HCT116 (cell line): ENCODE measurements around the gene SLITRK2. TPM values are rescaled to one million over a fixed set of nuclear protein-coding genes. Genes with fewer than 3 reads are reported as not detected.

ENCODE experiments used
- ATAC-seq: fragments of 200-7000 bp; cut with Tn5 transposase; 2 replicates; pipeline ENCODE4 v1.9.1; 2020; ENCODE audit warnings: mild to moderate bottlenecking, moderate library complexity
- BruUV-seq: library from RNA; stranded (reverse); fragments of 400-500 nt; replicated peaks from 2 replicates; lab custom pipeline; 2021; lab: Mats Ljungman, UMichigan
- CTCF ChIA-PET: fragments of 300-600 bp; sonication (Branson Sonifier 250); formaldehyde crosslinking; loops from one replicate; lab custom pipeline; 2021; ENCODE audit warnings: antibody characterized with exemption; lab: Charles Lee
- POLR2A ChIA-PET: fragments of 300-600, 350-600 bp; sonication (Branson Sonifier 250); formaldehyde crosslinking; loops from one replicate; lab custom pipeline; 2021; ENCODE audit warnings: antibody characterized with exemption; lab: Charles Lee
- RAD21 ChIA-PET, 2 experiments: fragments of 300-600 bp; sonication (Branson Sonifier 250); formaldehyde crosslinking; loops; one replicate each; lab custom pipeline; 2023; ENCODE audit warnings: low total read pairs in 2 of 2; ENCODE audit not compliant: uncharacterized antibody in 2 of 2, unreplicated experiment in 2 of 2, low non-redundant PET in 1 of 2; lab: Charles Lee
- DNase-seq: peaks from one replicate; pipeline ENCODE4 v3.0.0-alpha.2; 2010; ENCODE audit warnings: low read depth, low spot score
- H2AFZ ChIP-seq: fragments of 200-600 bp; shearing (Covaris generic), sonication (generic); 2 replicates; pipeline ENCODE4 v1.6.1; 2017; ENCODE audit warnings: low read depth, mixed run types, mixed read lengths, antibody characterized with exemption, low read length; ENCODE audit not compliant: poor library complexity, severe bottlenecking
- H3K27ac ChIP-seq: 2 replicates; pipeline ENCODE4 v1.5.1; 2012; ENCODE audit warnings: low read depth, low read length
- H3K27me3 ChIP-seq: fragments of 200-600 bp; sonication (generic); 2 replicates; pipeline ENCODE4 v1.6.1; 2016; ENCODE audit warnings: mixed run types, low read length, mixed read lengths; ENCODE audit not compliant: insufficient read depth
- H3K36me3 ChIP-seq, 2 experiments: fragments of 200-500 bp in 1 of 2; fragments of 200-600 bp in 1 of 2; sonication (Bioruptor generic) in 1 of 2; sonication (generic) in 1 of 2; 2 replicates each; pipeline versions ENCODE4 v1.5.1 to v1.6.1; 2014 to 2016; ENCODE audit warnings: low read length in 2 of 2, inconsistent platforms in 1 of 2, mixed read lengths in 1 of 2, mixed run types in 1 of 2; ENCODE audit not compliant: insufficient read depth in 2 of 2, control insufficient read depth in 1 of 2
- H3K4me1 ChIP-seq, 2 experiments: fragments of 200-600 bp in 1 of 2; sonication (generic) in 1 of 2; 2 replicates each; pipeline versions ENCODE4 v1.5.1 to v1.6.1; 2012 to 2017; ENCODE audit warnings: low read length in 2 of 2, inconsistent platforms in 1 of 2, mild to moderate bottlenecking in 1 of 2, mixed read lengths in 1 of 2, mixed run types in 1 of 2, moderate library complexity in 1 of 2; ENCODE audit not compliant: insufficient read depth in 2 of 2, control insufficient read depth in 1 of 2
- H3K4me2 ChIP-seq: fragments of 200-600 bp; sonication (generic); 2 replicates; pipeline ENCODE4 v1.6.1; 2017; ENCODE audit warnings: mixed run types, low read length, mixed read lengths
- H3K4me3 ChIP-seq, 2 experiments: fragments of 200-600 bp in 1 of 2; sonication (generic) in 1 of 2; replicated peaks in 1 of 2; 2 replicates each; pipeline ENCODE4 v1.5.1; 2011 to 2016; ENCODE audit warnings: low read length in 2 of 2, control low read depth in 1 of 2, low read depth in 1 of 2, mild to moderate bottlenecking in 1 of 2, mixed read lengths in 1 of 2, mixed run types in 1 of 2
- H3K79me2 ChIP-seq: fragments of 200-600 bp; sonication (generic); 2 replicates; pipeline ENCODE4 v1.6.1; 2017; ENCODE audit warnings: mild to moderate bottlenecking, mixed run types, low read length, moderate library complexity, mixed read lengths; ENCODE audit not compliant: insufficient read depth
- H3K9ac ChIP-seq: fragments of 200-600 bp; sonication (generic); 2 replicates; pipeline ENCODE4 v1.6.1; 2016; ENCODE audit warnings: low read length, mixed read lengths
- H3K9me2 ChIP-seq: fragments of 200-600 bp; sonication (generic), shearing (Covaris generic); 2 replicates; pipeline ENCODE4 v1.6.1; 2017; ENCODE audit warnings: mixed run types, mild to moderate bottlenecking, moderate library complexity; ENCODE audit not compliant: insufficient read depth
- H3K9me3 ChIP-seq, 2 experiments: fragments of 200-500 bp in 1 of 2; fragments of 200-600 bp in 1 of 2; sonication (Bioruptor generic) in 1 of 2; sonication (generic) in 1 of 2; 2 replicates each; pipeline ENCODE4 v1.6.1; 2014 to 2017; ENCODE audit warnings: low read length in 2 of 2, mixed read lengths in 2 of 2, inconsistent platforms in 1 of 2, low read depth in 1 of 2, mild to moderate bottlenecking in 1 of 2, mixed run types in 1 of 2, moderate library complexity in 1 of 2; ENCODE audit not compliant: control insufficient read depth in 1 of 2, insufficient read depth in 1 of 2
- H4K20me1 ChIP-seq: fragments of 200-600 bp; sonication (generic), shearing (Covaris generic); 2 replicates; pipeline ENCODE4 v1.6.1; 2017; ENCODE audit warnings: mixed run types, mild to moderate bottlenecking, moderate library complexity; ENCODE audit not compliant: insufficient read depth
- ATF3 ChIP-seq: IDR thresholded peaks from 2 replicates; pipeline ENCODE4 v1.6.1; 2012
- EGR1 ChIP-seq: IDR thresholded peaks from 2 replicates; pipeline ENCODE4 v1.6.1; 2012; ENCODE audit warnings: low read depth
- ELF1 ChIP-seq: IDR thresholded peaks from 2 replicates; pipeline ENCODE4 v1.6.1; 2012; ENCODE audit warnings: low read depth, borderline replicate concordance
- EZH2 ChIP-seq: fragments of 200-600 bp; sonication (generic); IDR thresholded peaks from 2 replicates; pipeline ENCODE4 v1.6.1; 2017; ENCODE audit warnings: antibody characterized with exemption, mixed run types
- EZH2phosphoT487 ChIP-seq: fragments of 200-600 bp; IDR thresholded peaks from 2 replicates; pipeline ENCODE4 v1.6.1; 2018; ENCODE audit warnings: antibody characterized with exemption, borderline replicate concordance
- JUND ChIP-seq: IDR thresholded peaks from 2 replicates; pipeline ENCODE4 v1.6.1; 2012
- POLR2A ChIP-seq: IDR thresholded peaks from 2 replicates; pipeline ENCODE4 v1.7.0; 2011; ENCODE audit warnings: borderline replicate concordance; ENCODE audit not compliant: insufficient read depth, insufficient read length; ENCODE audit errors: extremely low read depth
- POLR2AphosphoS5 ChIP-seq: IDR thresholded peaks from 2 replicates; pipeline ENCODE4 v1.6.1; 2011; ENCODE audit warnings: mild to moderate bottlenecking, low read depth, low read length, moderate library complexity
- RAD21 ChIP-seq: IDR thresholded peaks from 2 replicates; pipeline ENCODE4 v1.6.1; 2012; ENCODE audit warnings: low read depth, mild to moderate bottlenecking
- SP1 ChIP-seq: IDR thresholded peaks from 2 replicates; pipeline ENCODE4 v1.6.1; 2012; ENCODE audit warnings: low read depth
- SRF ChIP-seq: IDR thresholded peaks from 2 replicates; pipeline ENCODE4 v1.6.1; 2012; ENCODE audit warnings: low read depth
- TCF7L2 ChIP-seq: IDR thresholded peaks from 2 replicates; pipeline ENCODE4 v1.7.0; 2011; ENCODE audit warnings: borderline replicate concordance, inconsistent platforms; ENCODE audit not compliant: insufficient read depth, insufficient read length; ENCODE audit errors: extremely low read depth
- ZFX ChIP-seq: fragments of 450-650 bp; IDR thresholded peaks from 2 replicates; pipeline ENCODE4 v1.6.1; 2017
- intact Hi-C: fragments of 100-400 bp; cut with micrococcal nuclease; formaldehyde crosslinking; loops from 2 replicates; pipeline ENCODE4 v1.10.0; 2022
- total RNA-seq: library from RNA; stranded (reverse); gene quantifications from one replicate; pipeline ENCODE4 v1.2.1, GENCODE V29; 2021; ENCODE audit not compliant: unreplicated experiment
- TF ChIP-seq, protein P1 (sequence below): IDR thresholded peaks from 2 replicates; pipeline ENCODE4 v1.6.1; 2011; ENCODE audit warnings: mild to moderate bottlenecking, low read length, moderate library complexity; ENCODE audit not compliant: insufficient replicate concordance; ENCODE audit errors: extremely low read depth
- TF ChIP-seq, protein P2 (sequence below): IDR thresholded peaks from 2 replicates; pipeline ENCODE4 v1.6.1; 2012
- TF ChIP-seq, protein P3 (sequence below), 3 experiments: fragments of 200-600 bp in 1 of 3; sonication (generic) in 1 of 3; IDR thresholded peaks in 2 of 3; conservative IDR thresholded peaks in 1 of 3; 2 replicates each; pipeline ENCODE4 v1.5.1; 2012 to 2017; ENCODE audit warnings: low read depth in 2 of 3, low read length in 2 of 3, antibody characterized with exemption in 1 of 3, borderline replicate concordance in 1 of 3, control low read depth in 1 of 3, mild to moderate bottlenecking in 1 of 3, mixed read lengths in 1 of 3, mixed run types in 1 of 3, moderate library complexity in 1 of 3; ENCODE audit not compliant: insufficient read depth in 1 of 3

Gene SLITRK2
- total RNA-seq, 1 experiment from 2014 or later: not detected

DNA sequence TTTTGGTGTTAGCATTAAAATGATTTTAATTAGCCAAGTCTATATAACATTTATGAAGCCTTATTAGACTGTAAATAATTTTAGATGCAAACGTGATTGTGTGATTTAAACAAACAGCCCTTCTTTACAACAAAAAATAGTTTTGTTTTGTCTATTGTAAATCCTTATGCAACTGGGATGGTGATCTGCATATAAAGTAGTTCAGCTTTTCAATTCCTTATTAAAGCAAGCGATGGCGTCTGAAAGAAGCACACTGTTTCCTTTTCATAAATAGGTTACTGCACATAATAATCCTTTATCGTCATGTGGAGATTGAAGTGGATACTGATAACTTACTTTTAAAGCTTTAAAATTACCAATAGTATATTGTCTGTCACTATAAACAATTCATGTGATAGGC lies 8.8 kb downstream of the SLITRK2 start:
- intact Hi-C loops: no loop called here

DNA sequence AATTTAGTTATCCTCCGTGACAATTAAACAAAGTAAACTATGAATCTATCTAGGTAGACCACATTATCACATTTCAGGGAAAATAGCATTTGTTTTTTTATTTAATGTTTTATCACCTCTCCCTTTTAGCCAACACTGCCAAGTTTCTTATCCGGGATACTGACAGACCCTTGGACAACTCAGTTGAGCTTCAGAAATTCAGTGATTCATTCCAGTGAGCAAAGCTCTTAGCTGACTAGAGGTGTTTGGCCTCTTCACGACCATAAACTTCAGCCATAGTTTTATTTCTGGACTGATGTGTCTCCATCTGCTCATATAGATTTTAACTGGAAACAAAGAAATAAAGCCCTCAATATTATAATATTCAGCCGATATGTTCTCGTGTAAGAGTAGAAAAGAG lies 15.2 kb downstream of the SLITRK2 start:
- no peaks in the 10 kb centered on the region for H3K9me2 ChIP-seq
- no peak overlapping the region for H3K4me2 ChIP-seq
- H3K9ac ChIP-seq: no peak overlapping the region
- ChIA-PET RAD21 (no interaction called here), CTCF (no interaction called here), POLR2A (no interaction called here)
- DNase-seq (no peak), ATAC-seq (no peak)
- no peaks in the 10 kb centered on the region for H3K36me3 ChIP-seq
- H3K79me2 ChIP-seq: no peaks in the 10 kb centered on the region
- H3K27ac ChIP-seq: no peak overlapping the region
- no TSS peak for BruUV-seq
- no peak overlapping the region for H3K4me3 ChIP-seq
- no peaks in the 10 kb centered on the region for H3K27me3 ChIP-seq
- H3K9me3 ChIP-seq: no peaks in the 10 kb centered on the region
- no peak overlapping the region for H2AFZ ChIP-seq
- H4K20me1 ChIP-seq: no peaks in the 10 kb centered on the region
- intact Hi-C loops: no loop called here
- H3K4me1 ChIP-seq: no peaks in the 10 kb centered on the region
- TF ChIP-seq ATF3 (no peak), EGR1 (no peak), TCF7L2 (no peak), SRF (no peak), POLR2A (no peak), ELF1 (no peak), RAD21 (no peak), EZH2 (no peak), POLR2AphosphoS5 (no peak), SP1 (no peak)
- TF ChIP-seq, protein P1, sequence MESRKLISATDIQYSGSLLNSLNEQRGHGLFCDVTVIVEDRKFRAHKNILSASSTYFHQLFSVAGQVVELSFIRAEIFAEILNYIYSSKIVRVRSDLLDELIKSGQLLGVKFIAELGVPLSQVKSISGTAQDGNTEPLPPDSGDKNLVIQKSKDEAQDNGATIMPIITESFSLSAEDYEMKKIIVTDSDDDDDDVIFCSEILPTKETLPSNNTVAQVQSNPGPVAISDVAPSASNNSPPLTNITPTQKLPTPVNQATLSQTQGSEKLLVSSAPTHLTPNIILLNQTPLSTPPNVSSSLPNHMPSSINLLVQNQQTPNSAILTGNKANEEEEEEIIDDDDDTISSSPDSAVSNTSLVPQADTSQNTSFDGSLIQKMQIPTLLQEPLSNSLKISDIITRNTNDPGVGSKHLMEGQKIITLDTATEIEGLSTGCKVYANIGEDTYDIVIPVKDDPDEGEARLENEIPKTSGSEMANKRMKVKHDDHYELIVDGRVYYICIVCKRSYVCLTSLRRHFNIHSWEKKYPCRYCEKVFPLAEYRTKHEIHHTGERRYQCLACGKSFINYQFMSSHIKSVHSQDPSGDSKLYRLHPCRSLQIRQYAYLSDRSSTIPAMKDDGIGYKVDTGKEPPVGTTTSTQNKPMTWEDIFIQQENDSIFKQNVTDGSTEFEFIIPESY: no peak
- TF ChIP-seq, protein P2, sequence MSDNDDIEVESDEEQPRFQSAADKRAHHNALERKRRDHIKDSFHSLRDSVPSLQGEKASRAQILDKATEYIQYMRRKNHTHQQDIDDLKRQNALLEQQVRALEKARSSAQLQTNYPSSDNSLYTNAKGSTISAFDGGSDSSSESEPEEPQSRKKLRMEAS: no peak
- TF ChIP-seq, protein P3, sequence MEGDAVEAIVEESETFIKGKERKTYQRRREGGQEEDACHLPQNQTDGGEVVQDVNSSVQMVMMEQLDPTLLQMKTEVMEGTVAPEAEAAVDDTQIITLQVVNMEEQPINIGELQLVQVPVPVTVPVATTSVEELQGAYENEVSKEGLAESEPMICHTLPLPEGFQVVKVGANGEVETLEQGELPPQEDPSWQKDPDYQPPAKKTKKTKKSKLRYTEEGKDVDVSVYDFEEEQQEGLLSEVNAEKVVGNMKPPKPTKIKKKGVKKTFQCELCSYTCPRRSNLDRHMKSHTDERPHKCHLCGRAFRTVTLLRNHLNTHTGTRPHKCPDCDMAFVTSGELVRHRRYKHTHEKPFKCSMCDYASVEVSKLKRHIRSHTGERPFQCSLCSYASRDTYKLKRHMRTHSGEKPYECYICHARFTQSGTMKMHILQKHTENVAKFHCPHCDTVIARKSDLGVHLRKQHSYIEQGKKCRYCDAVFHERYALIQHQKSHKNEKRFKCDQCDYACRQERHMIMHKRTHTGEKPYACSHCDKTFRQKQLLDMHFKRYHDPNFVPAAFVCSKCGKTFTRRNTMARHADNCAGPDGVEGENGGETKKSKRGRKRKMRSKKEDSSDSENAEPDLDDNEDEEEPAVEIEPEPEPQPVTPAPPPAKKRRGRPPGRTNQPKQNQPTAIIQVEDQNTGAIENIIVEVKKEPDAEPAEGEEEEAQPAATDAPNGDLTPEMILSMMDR (IDR thresholded peaks at IDR 0.05 in 2 of 3, conservative IDR thresholded peaks at IDR 0.05 in 1 of 3; ENCODE audit: borderline replicate concordance in 1 of 3, insufficient read depth in 1 of 3, low read depth in 2 of 3, low read length in 2 of 3): no peak

More for the DNA sequence above, 8.8 kb downstream of the SLITRK2 start:
- Histone ChIP-seq H2AFZ (no peak overlapping the region), H3K4me1 (no peaks in the 10 kb centered on the region), H3K9me2 (no peaks in the 10 kb centered on the region), H3K9ac (no peak overlapping the region), H4K20me1 (no peaks in the 10 kb centered on the region), H3K4me3 (no peak overlapping the region), H3K79me2 (no peaks in the 10 kb centered on the region), H3K27me3 (no peaks in the 10 kb centered on the region), H3K27ac (no peak overlapping the region), H3K9me3 (no peaks in the 10 kb centered on the region; a peak in 1 of 4 replicates), H3K4me2 (no peak overlapping the region), H3K36me3 (no peaks in the 10 kb centered on the region)
- RAD21 ChIA-PET: no interaction called here
- no TSS peak for BruUV-seq
- POLR2A ChIA-PET: no interaction called here
- DNase-seq (no peak), ATAC-seq (no peak)
- CTCF ChIA-PET: no interaction called here
- TF ChIP-seq EZH2 (no peak), JUND (no peak), EZH2phosphoT487 (no peak), ZFX (no peak)
